CD14-positive monocyte (primary cell): ENCODE data around the gene IGF2BP1. TPM values are rescaled to one million over a fixed set of nuclear protein-coding genes. Genes with fewer than 3 reads are reported as not detected.
A peak's percentile ranks its signal among the peaks of the same experiment; 100 is the strongest.
"Not testable (repeated sequence)": the region's sequence is repeated elsewhere in the genome, so short reads cannot be mapped to it uniquely, and the experiment has no call there.

ENCODE experiments used
- DNase-seq, 3 donors: peaks; one replicate each; pipeline ENCODE4 v3.0.0-alpha.2; 2011 to 2022
- H2AFZ ChIP-seq: 2 replicates; pipeline ENCODE4 v1.6.0; 2012; ENCODE audit warnings: mild to moderate bottlenecking, low read depth, low read length, inconsistent platforms; ENCODE audit not compliant: insufficient read depth, poor library complexity, severe bottlenecking
- H3K27ac ChIP-seq, 2 donors: 1 replicate in 1 of 2; 2 replicates in 1 of 2; pipeline ENCODE4 v1.5.1; 2012 to 2013; ENCODE audit warnings: low read length in 2 of 2, control low read depth in 1 of 2, inconsistent platforms in 1 of 2, low read depth in 1 of 2, mild to moderate bottlenecking in 1 of 2
- H3K27me3 ChIP-seq, 2 donors: one replicate each; pipeline versions ENCODE4 v1.6.0 to v1.6.1; 2011 to 2013; ENCODE audit warnings: low read length in 2 of 2; ENCODE audit not compliant: control insufficient read depth in 2 of 2, insufficient read depth in 2 of 2
- H3K36me3 ChIP-seq, 2 donors: replicated peaks in 1 of 2; 1 replicate in 1 of 2; 2 replicates in 1 of 2; pipeline versions ENCODE4 v1.5.1 to v1.6.1; 2012 to 2013; ENCODE audit warnings: low read length in 2 of 2, control low read depth in 1 of 2, inconsistent platforms in 1 of 2, mild to moderate bottlenecking in 1 of 2; ENCODE audit not compliant: insufficient read depth in 2 of 2, control insufficient read depth in 1 of 2
- H3K4me1 ChIP-seq, 2 donors: 1 replicate in 1 of 2; 2 replicates in 1 of 2; pipeline versions ENCODE4 v1.5.1 to v1.6.1; 2012 to 2013; ENCODE audit warnings: low read length in 2 of 2, control low read depth in 1 of 2, inconsistent platforms in 1 of 2, mild to moderate bottlenecking in 1 of 2, moderate library complexity in 1 of 2; ENCODE audit not compliant: insufficient read depth in 2 of 2, control insufficient read depth in 1 of 2
- H3K4me2 ChIP-seq: replicated peaks from 2 replicates; pipeline ENCODE3; 2012; ENCODE audit warnings: low read length, moderate library complexity, mild to moderate bottlenecking; ENCODE audit not compliant: poor library complexity, severe bottlenecking; ENCODE audit errors: extremely low read depth
- H3K4me3 ChIP-seq, 3 experiments: fragments of 200-600 bp in 1 of 3; sonication (generic) in 1 of 3; replicated peaks in 1 of 3; 1 replicate in 2 of 3; 2 replicates in 1 of 3; pipeline ENCODE4 v1.5.1; 2011 to 2013; ENCODE audit warnings: low read length in 3 of 3, mild to moderate bottlenecking in 3 of 3, control low read depth in 2 of 3, low read depth in 2 of 3, inconsistent platforms in 1 of 3, moderate library complexity in 1 of 3
- H3K79me2 ChIP-seq: 2 replicates; pipeline ENCODE4 v1.6.0; 2012; ENCODE audit warnings: mild to moderate bottlenecking, control low read depth, inconsistent platforms, low read length, moderate library complexity; ENCODE audit not compliant: insufficient read depth
- H3K9ac ChIP-seq: 2 replicates; pipeline ENCODE4 v1.6.0; 2017; ENCODE audit warnings: low read length, mild to moderate bottlenecking; ENCODE audit not compliant: insufficient read depth, poor library complexity, severe bottlenecking
- H3K9me3 ChIP-seq, 2 donors: replicated peaks in 1 of 2; 1 replicate in 1 of 2; 2 replicates in 1 of 2; pipeline versions ENCODE4 v1.5.1 to v1.6.1; 2012 to 2013; ENCODE audit warnings: low read length in 2 of 2, control low read depth in 1 of 2; ENCODE audit not compliant: control insufficient read depth in 1 of 2, insufficient read depth in 1 of 2
- H4K20me1 ChIP-seq: 2 replicates; pipeline ENCODE4 v1.6.0; 2012; ENCODE audit warnings: mild to moderate bottlenecking, low read length, control low read depth, moderate library complexity; ENCODE audit not compliant: insufficient read depth
- H3K27ac Mint-ChIP-seq, 7 donors: one replicate each; pipeline ENCODE4 v1.8.0; 2020; ENCODE audit warnings: mild to moderate bottlenecking in 7 of 7, mixed read lengths in 7 of 7, moderate library complexity in 6 of 7, inconsistent platforms in 2 of 7
- H3K27me3 Mint-ChIP-seq, 3 donors: one replicate each; pipeline ENCODE4 v1.8.0; 2021 to 2022; ENCODE audit warnings: low read depth in 3 of 3, mild to moderate bottlenecking in 3 of 3, mixed read lengths in 3 of 3, moderate library complexity in 3 of 3, inconsistent platforms in 1 of 3
- H3K36me3 Mint-ChIP-seq, 2 donors: one replicate each; pipeline ENCODE4 v1.8.0; 2020; ENCODE audit warnings: mixed read lengths in 2 of 2, inconsistent platforms in 1 of 2, mild to moderate bottlenecking in 1 of 2
- H3K4me1 Mint-ChIP-seq: one replicate; pipeline ENCODE4 v1.8.0; 2020; ENCODE audit warnings: mild to moderate bottlenecking, mixed read lengths
- H3K4me3 Mint-ChIP-seq, 2 donors: one replicate each; pipeline ENCODE4 v1.8.0; 2020; ENCODE audit warnings: mild to moderate bottlenecking in 2 of 2, mixed read lengths in 2 of 2, moderate library complexity in 1 of 2
- H3K9me3 Mint-ChIP-seq, 7 donors: one replicate each; pipeline ENCODE4 v1.8.0; 2020 to 2022; ENCODE audit warnings: mixed read lengths in 7 of 7, mild to moderate bottlenecking in 6 of 7, moderate library complexity in 6 of 7, inconsistent platforms in 2 of 7
- WGBS: methylation state at CpG from one replicate; pipeline ENCODE4 v1.1.5; 2013; ENCODE audit warnings: missing lambda C conversion rate; ENCODE audit not compliant: insufficient coverage; 5-methylcytosine and 5-hydroxymethylcytosine counted together
- intact Hi-C, 2 donors: fragments of 100-400 bp; cut with micrococcal nuclease; formaldehyde crosslinking; loops; one replicate each; pipeline versions ENCODE4 v1.15.0 to v1.15.1; 2023
- polyA plus RNA-seq, 3 donors: library from polyadenylated mRNA; depleted of rRNA in 1 of 3; unstranded in 2 of 3; stranded (reverse) in 1 of 3; fragments of 300-500 nt in 2 of 3; fragments of >200 nt in 1 of 3; fragmentation: Illumina TruSeq in 2 of 3; gene quantifications; 1 replicate in 2 of 3; 2 replicates in 1 of 3; pipeline ENCODE4 v1.2.3, GENCODE V29; 2012 to 2021
- TF ChIP-seq, protein P1 (sequence below): fragments of 200-600 bp; IDR thresholded peaks from one replicate; pipeline ENCODE4 v1.8.0; 2022; ENCODE audit warnings: antibody characterized with exemption, mild to moderate bottlenecking

The IGF2BP1 gene
- polyA plus RNA-seq, 3 donors: not detected

DNA sequence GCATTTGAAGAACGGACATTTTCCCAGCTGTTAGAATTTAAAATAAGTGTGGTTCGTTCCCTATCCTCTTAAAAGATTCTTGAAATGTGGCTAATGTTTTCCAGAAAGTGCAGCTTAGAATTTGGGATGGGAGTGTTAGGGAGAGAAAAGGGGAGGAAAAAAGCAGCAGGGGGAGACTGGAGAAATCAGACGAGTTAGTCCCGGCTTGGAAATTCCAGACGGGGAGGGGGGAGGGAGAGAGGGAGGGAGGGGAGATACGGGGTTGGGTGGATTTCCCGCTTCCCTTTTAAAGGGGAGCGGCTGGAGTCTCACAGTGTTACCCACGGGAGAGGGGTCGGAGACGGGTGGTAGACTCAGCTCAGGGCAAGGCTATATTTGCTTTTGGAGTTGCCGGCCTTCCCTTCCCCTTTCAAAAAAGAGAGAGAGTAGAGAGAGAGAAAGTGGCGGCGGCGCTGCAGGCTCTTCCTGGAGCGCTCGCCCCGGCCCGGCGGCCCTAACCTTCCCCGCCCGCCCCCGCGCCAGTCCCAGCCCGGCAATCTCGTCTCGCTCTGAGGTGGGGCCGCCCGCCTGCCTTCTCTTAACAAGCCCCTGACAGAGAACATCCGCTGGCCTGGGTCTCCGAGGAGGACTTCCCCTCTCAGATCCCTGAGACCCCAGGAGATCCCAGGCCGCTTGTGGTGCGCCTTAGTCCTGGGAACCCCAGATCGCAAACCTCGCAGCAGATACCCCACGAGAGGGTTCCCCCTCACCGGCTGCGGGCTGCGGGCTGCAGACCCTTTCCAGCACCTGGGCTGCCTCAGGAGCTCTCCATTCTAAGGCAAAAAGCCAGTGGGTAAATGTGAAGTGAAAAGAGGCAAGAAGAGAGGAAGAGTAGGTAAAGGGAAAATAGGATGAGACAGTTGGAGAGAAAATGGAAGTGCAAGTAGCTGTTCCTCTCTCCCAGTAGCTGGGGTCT lies 6.6 kb downstream of the IGF2BP1 start:
- WGBS: 27% methylated on average over 26 of the region's 39 CpGs
- H3K27me3 ChIP-seq: peaks cover 87 to 94% of the 10 kb centered on the region in 2 donors
- Mint-ChIP-seq H3K4me1 (peaks cover 4% of the 10 kb centered on the region), H3K9me3 (peaks cover 0 to 9% (median 5%) of the 10 kb centered on the region in 7 donors), H3K27me3 (peaks cover 88 to 97% (median 95%) of the 10 kb centered on the region in 3 donors), H3K36me3 (peaks cover 0 to 7% of the 10 kb centered on the region in 2 donors), H3K27ac (no peak overlapping the region), H3K4me3 (peak overlapping the region in 1 of 2 donors; percentile 77)
- H3K9me3 ChIP-seq: peaks cover 0 to 23% of the 10 kb centered on the region in 2 donors
- DNase-seq: no peak
- H3K4me1 ChIP-seq: no peaks in the 10 kb centered on the region
- TF ChIP-seq, protein P1, sequence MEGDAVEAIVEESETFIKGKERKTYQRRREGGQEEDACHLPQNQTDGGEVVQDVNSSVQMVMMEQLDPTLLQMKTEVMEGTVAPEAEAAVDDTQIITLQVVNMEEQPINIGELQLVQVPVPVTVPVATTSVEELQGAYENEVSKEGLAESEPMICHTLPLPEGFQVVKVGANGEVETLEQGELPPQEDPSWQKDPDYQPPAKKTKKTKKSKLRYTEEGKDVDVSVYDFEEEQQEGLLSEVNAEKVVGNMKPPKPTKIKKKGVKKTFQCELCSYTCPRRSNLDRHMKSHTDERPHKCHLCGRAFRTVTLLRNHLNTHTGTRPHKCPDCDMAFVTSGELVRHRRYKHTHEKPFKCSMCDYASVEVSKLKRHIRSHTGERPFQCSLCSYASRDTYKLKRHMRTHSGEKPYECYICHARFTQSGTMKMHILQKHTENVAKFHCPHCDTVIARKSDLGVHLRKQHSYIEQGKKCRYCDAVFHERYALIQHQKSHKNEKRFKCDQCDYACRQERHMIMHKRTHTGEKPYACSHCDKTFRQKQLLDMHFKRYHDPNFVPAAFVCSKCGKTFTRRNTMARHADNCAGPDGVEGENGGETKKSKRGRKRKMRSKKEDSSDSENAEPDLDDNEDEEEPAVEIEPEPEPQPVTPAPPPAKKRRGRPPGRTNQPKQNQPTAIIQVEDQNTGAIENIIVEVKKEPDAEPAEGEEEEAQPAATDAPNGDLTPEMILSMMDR: no peak
- no peaks in the 10 kb centered on the region for H4K20me1 ChIP-seq
- H3K36me3 ChIP-seq: no peaks in the 10 kb centered on the region
- H3K4me3 ChIP-seq: no peak overlapping the region
- no peak overlapping the region for H3K4me2 ChIP-seq
- no peak overlapping the region for H3K9ac ChIP-seq
- intact Hi-C loops: no loop called here
- H2AFZ ChIP-seq: no peak overlapping the region
- no peaks in the 10 kb centered on the region for H3K79me2 ChIP-seq
- no peak overlapping the region for H3K27ac ChIP-seq

DNA sequence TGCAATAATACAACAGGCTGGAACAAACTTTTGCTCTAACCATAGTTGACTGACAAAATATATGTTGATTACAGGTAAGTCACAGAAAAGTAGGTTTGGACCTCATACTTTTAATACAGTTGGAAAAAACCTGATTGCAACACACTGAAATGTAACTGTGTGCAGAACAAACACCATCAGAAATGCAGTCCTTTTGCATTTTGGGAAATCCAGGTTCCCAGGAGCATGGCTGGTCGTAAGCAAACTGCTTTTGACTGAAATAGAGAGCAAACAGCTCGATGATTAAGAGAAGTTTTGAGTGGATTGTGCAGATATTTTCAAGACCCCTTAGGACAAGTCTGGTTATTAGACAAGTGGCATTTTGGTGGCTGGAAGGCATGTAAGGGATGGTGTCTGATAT lies 8.0 kb downstream of the IGF2BP1 start:
- no peaks in the 10 kb centered on the region for H3K4me1 ChIP-seq
- peaks cover 0 to 23% of the 10 kb centered on the region in 2 donors for H3K9me3 ChIP-seq
- TF ChIP-seq, protein P1: no peak
- peaks cover 0 to 5% of the 10 kb centered on the region in 2 donors for H3K36me3 Mint-ChIP-seq
- H3K4me1 Mint-ChIP-seq: peaks cover 3% of the 10 kb centered on the region
- no peak overlapping the region for H3K27ac Mint-ChIP-seq
- no peak overlapping the region for H3K27ac ChIP-seq
- no peak for DNase-seq
- H3K79me2 ChIP-seq: no peaks in the 10 kb centered on the region
- no peak overlapping the region for H3K9ac ChIP-seq
- H3K27me3 Mint-ChIP-seq: peaks cover 75 to 95% (median 91%) of the 10 kb centered on the region in 3 donors
- peaks cover 0 to 9% (median 3%) of the 10 kb centered on the region in 7 donors for H3K9me3 Mint-ChIP-seq
- intact Hi-C loops: no loop called here
- WGBS: 90% methylated on average over 2 of the region's 2 CpGs
- H4K20me1 ChIP-seq: no peaks in the 10 kb centered on the region
- peaks cover 75 to 81% of the 10 kb centered on the region in 2 donors for H3K27me3 ChIP-seq
- H3K36me3 ChIP-seq: no peaks in the 10 kb centered on the region
- no peak overlapping the region for H3K4me2 ChIP-seq
- H2AFZ ChIP-seq: no peak overlapping the region
- H3K4me3 ChIP-seq: no peak overlapping the region
- peak overlapping the region in 1 of 2 donors; percentile 77 for H3K4me3 Mint-ChIP-seq

DNA sequence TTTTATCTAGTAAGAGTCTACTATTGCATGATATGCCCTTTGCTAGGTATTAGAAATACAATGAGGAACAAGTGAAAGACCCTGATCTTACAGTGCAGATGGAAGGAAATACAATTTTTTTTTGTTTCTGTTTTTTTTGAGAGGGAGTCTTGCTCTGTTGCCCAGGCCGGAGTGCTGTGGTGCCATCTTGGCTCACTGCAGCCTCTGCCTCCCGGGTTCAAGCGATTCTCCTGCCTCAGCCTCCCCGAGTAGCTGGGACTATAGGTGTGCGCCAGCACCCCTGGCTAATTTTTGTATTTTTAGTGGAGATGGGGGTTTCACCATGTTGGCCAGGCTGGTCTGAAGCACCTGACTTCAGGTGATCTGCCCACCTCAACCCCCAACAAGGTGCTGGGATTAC lies 11.7 kb downstream of the IGF2BP1 start:
- Mint-ChIP-seq H3K4me3 (peak overlapping the region in 1 of 2 donors; percentile 0), H3K27me3 (peaks cover 64 to 91% (median 83%) of the 10 kb centered on the region in 3 donors)
- H3K9me3 ChIP-seq: peaks cover 0 to 14% of the 10 kb centered on the region in 2 donors
- H2AFZ ChIP-seq, H3K79me2 ChIP-seq, H3K36me3 ChIP-seq, H4K20me1 ChIP-seq, H3K4me1 ChIP-seq, H3K36me3 Mint-ChIP-seq, H3K9ac ChIP-seq, H3K4me1 Mint-ChIP-seq, H3K4me2 ChIP-seq, H3K9me3 Mint-ChIP-seq, intact Hi-C loops, H3K27ac Mint-ChIP-seq, H3K4me3 ChIP-seq, H3K27ac ChIP-seq, DNase-seq: not testable (repeated sequence)
- peaks cover 45 to 74% of the 10 kb centered on the region in 2 donors for H3K27me3 ChIP-seq
- WGBS: 80% methylated on average over 1 of the region's 5 CpGs
